Loucy (cell line): ENCODE measurements around the gene DLG2.

Source experiments
- H2AFZ ChIP-seq: fragments of 200-600 bp; sonication (generic); 2 replicates; pipeline ENCODE4 v1.6.0; 2016; ENCODE audit warnings: antibody characterized with exemption, mild to moderate bottlenecking, low read length, moderate library complexity
- H3F3A ChIP-seq: fragments of 200-600 bp; 2 replicates; pipeline ENCODE4 v1.6.0; 2016; ENCODE audit warnings: antibody characterized with exemption, low read depth, mild to moderate bottlenecking
- H3K27me3 ChIP-seq: fragments of 200-600 bp; sonication (generic); 2 replicates; pipeline ENCODE4 v1.6.1; 2014; ENCODE audit warnings: low read length, mild to moderate bottlenecking; ENCODE audit not compliant: insufficient read depth, poor library complexity, severe bottlenecking
- H3K36me3 ChIP-seq: fragments of 200-600 bp; sonication (generic); 2 replicates; pipeline ENCODE4 v1.6.1; 2016; ENCODE audit warnings: low read length; ENCODE audit not compliant: insufficient read depth
- H3K4me1 ChIP-seq: fragments of 200-600 bp; sonication (generic); 2 replicates; pipeline ENCODE4 v1.5.1; 2014; ENCODE audit warnings: low read length, mild to moderate bottlenecking; ENCODE audit not compliant: insufficient read depth, poor library complexity, severe bottlenecking
- H3K4me2 ChIP-seq: fragments of 200-600 bp; sonication (generic); 2 replicates; pipeline ENCODE4 v1.6.0; 2014; ENCODE audit warnings: antibody characterized with exemption, low read length, low read depth, mild to moderate bottlenecking; ENCODE audit not compliant: poor library complexity, severe bottlenecking
- H3K4me3 ChIP-seq: fragments of 200-600 bp; sonication (generic); 2 replicates; pipeline ENCODE4 v1.5.1; 2014; ENCODE audit warnings: low read length, mild to moderate bottlenecking, mixed read lengths; ENCODE audit not compliant: poor library complexity, severe bottlenecking
- H3K79me2 ChIP-seq: fragments of 200-600 bp; sonication (generic); 2 replicates; pipeline ENCODE4 v1.6.1; 2014; ENCODE audit warnings: low read length; ENCODE audit not compliant: insufficient read depth
- H3K9ac ChIP-seq: fragments of 200-600 bp; sonication (generic); 2 replicates; pipeline ENCODE4 v1.6.0; 2014; ENCODE audit warnings: mild to moderate bottlenecking, low read depth, low read length, moderate library complexity; ENCODE audit not compliant: poor library complexity, severe bottlenecking
- H3K9me2 ChIP-seq: fragments of 200-600 bp; sonication (generic); replicated peaks from 2 replicates; pipeline ENCODE4 v1.6.1; 2016; ENCODE audit warnings: low read depth, low read length, mixed read lengths
- H3K9me3 ChIP-seq: fragments of 200-600 bp; sonication (generic); 2 replicates; pipeline ENCODE4 v1.6.1; 2014; ENCODE audit warnings: mild to moderate bottlenecking, antibody characterized with exemption, low read length, low read depth; ENCODE audit not compliant: insufficient read depth
- H4K20me1 ChIP-seq: fragments of 200-600 bp; sonication (generic); 2 replicates; pipeline ENCODE4 v1.6.0; 2014; ENCODE audit warnings: antibody characterized with exemption, low read length, mild to moderate bottlenecking; ENCODE audit not compliant: insufficient read depth, poor library complexity, severe bottlenecking
- CTCF ChIP-seq: fragments of 200-600 bp; sonication (generic); conservative IDR thresholded peaks from 2 replicates; pipeline ENCODE4 v1.5.1; 2014; ENCODE audit warnings: mild to moderate bottlenecking, antibody characterized with exemption, low read length
- EZH2phosphoT487 ChIP-seq: fragments of 200-600 bp; IDR thresholded peaks from 2 replicates; pipeline ENCODE4 v1.6.1; 2018; ENCODE audit warnings: antibody characterized with exemption, mild to moderate bottlenecking, moderate library complexity, borderline replicate concordance

The DLG2 gene

GRCh38 chr11:84524422-84525051 lies 1102.6 kb downstream of the DLG2 start:
- no peak overlapping the region for H3K4me2 ChIP-seq
- H3K9me2 ChIP-seq = no peaks in the 10 kb centered on the region
- no peaks in the 10 kb centered on the region for H4K20me1 ChIP-seq
- H3K4me1 ChIP-seq = no peaks in the 10 kb centered on the region
- H2AFZ ChIP-seq = no peak overlapping the region
- H3K9me3 ChIP-seq = no peaks in the 10 kb centered on the region
- TF ChIP-seq EZH2phosphoT487 (no peak), CTCF (peak; percentile 61)
- H3F3A ChIP-seq = no peaks in the 10 kb centered on the region
- H3K4me3 ChIP-seq = no peak overlapping the region
- no peaks in the 10 kb centered on the region for H3K79me2 ChIP-seq
- H3K27me3 ChIP-seq = no peaks in the 10 kb centered on the region
- no peak overlapping the region for H3K9ac ChIP-seq
- H3K36me3 ChIP-seq = no peaks in the 10 kb centered on the region

- H3K9me3 ChIP-seq = no peaks in the 10 kb centered on the region
- H3K4me3 ChIP-seq = no peak overlapping the region
- no peak overlapping the region for H3K4me2 ChIP-seq
- no peaks in the 10 kb centered on the region for H3K4me1 ChIP-seq
- H3K9ac ChIP-seq = no peak overlapping the region
- no peak for TF ChIP-seq CTCF
- TF ChIP-seq EZH2phosphoT487 = no peak
- no peaks in the 10 kb centered on the region for H3K9me2 ChIP-seq
- H2AFZ ChIP-seq = no peak overlapping the region
- H4K20me1 ChIP-seq = no peaks in the 10 kb centered on the region
- no peaks in the 10 kb centered on the region for H3F3A ChIP-seq
- no peaks in the 10 kb centered on the region for H3K79me2 ChIP-seq
- H3K36me3 ChIP-seq = no peaks in the 10 kb centered on the region
- no peaks in the 10 kb centered on the region for H3K27me3 ChIP-seq
Observed at GRCh38 chr11:84522331-84522730, 1104.8 kb downstream of the DLG2 start.

- Histone ChIP-seq H3K27me3 (no peaks in the 10 kb centered on the region), H3F3A (no peaks in the 10 kb centered on the region), H3K9me3 (no peaks in the 10 kb centered on the region), H3K4me3 (no peak overlapping the region), H3K4me1 (no peaks in the 10 kb centered on the region), H3K79me2 (no peaks in the 10 kb centered on the region), H4K20me1 (no peaks in the 10 kb centered on the region), H2AFZ (no peak overlapping the region), H3K4me2 (no peak overlapping the region), H3K36me3 (no peaks in the 10 kb centered on the region), H3K9me2 (no peaks in the 10 kb centered on the region), H3K9ac (no peak overlapping the region)
- TF ChIP-seq EZH2phosphoT487 = no peak
- TF ChIP-seq CTCF = no peak
Observed at GRCh38 chr11:84518631-84519183, 1108.4 kb downstream of the DLG2 start.
